Natural killer cell treated with Interleukin-12 subunit alpha and Interleukin-12 subunit beta and Interleukin-15 and Interleukin-18, amount 100 ng/mL, for 72 hours (primary cell): ENCODE measurements around the gene PIP4K2A. TPM values are rescaled to one million over a fixed set of nuclear protein-coding genes. Genes with fewer than 3 reads are reported as not detected.
"Not testable (repeated sequence)": the region's sequence is repeated elsewhere in the genome, so short reads cannot be mapped to it uniquely, and the experiment has no call there.

ENCODE experiments used
- ATAC-seq, 2 donors: fragments of 150-1000 bp; cut with Tn5 transposase in 1 of 2; sonication (Bioruptor Pico), chemical (Tn5 transposase) in 1 of 2; 2 replicates each; pipeline ENCODE4 v1.10.0; 2021
- DNase-seq: peaks from one replicate; pipeline ENCODE4 v3.0.0; 2022; ENCODE audit warnings: low spot score
- H3K27ac Mint-ChIP-seq, 2 donors: 1 replicate in 1 of 2; 2 replicates in 1 of 2; pipeline ENCODE4 v1.8.0; 2022; ENCODE audit warnings: mixed read lengths in 2 of 2, mild to moderate bottlenecking in 1 of 2, moderate library complexity in 1 of 2
- H3K27me3 Mint-ChIP-seq, 2 donors: 1 replicate in 1 of 2; 2 replicates in 1 of 2; pipeline ENCODE4 v1.8.0; 2022; ENCODE audit warnings: mixed read lengths in 2 of 2
- H3K36me3 Mint-ChIP-seq: one replicate; pipeline ENCODE4 v1.8.0; 2022; ENCODE audit warnings: mixed read lengths
- H3K4me1 Mint-ChIP-seq, 2 donors: 1 replicate in 1 of 2; 2 replicates in 1 of 2; pipeline ENCODE4 v1.8.0; 2022; ENCODE audit warnings: low read depth in 2 of 2, mixed read lengths in 2 of 2, mild to moderate bottlenecking in 1 of 2
- H3K4me3 Mint-ChIP-seq: one replicate; pipeline ENCODE4 v1.8.0; 2022; ENCODE audit warnings: mixed read lengths
- H3K9me3 Mint-ChIP-seq: 2 replicates; pipeline ENCODE4 v1.8.0; 2022; ENCODE audit warnings: mixed read lengths
- total RNA-seq, 2 donors: library from RNA; stranded (reverse); gene quantifications; one replicate each; pipeline ENCODE4 v1.2.3, GENCODE V29; 2022

PIP4K2A gene
- total RNA-seq, 2 donors from 2014 or later = 149 to 152 TPM

- H3K27me3 Mint-ChIP-seq = peaks cover 0 to 2% of the 10 kb centered on the region in 2 donors
- peak overlapping the region; percentile 50 for H3K4me3 Mint-ChIP-seq
- peaks cover 13% of the 10 kb centered on the region for H3K36me3 Mint-ChIP-seq
- DNase-seq = peak; percentile 77
- ATAC-seq = peak; percentile 99
- peaks cover 41 to 47% of the 10 kb centered on the region in 2 donors for H3K4me1 Mint-ChIP-seq
- H3K27ac Mint-ChIP-seq = peak overlapping the region in 1 of 2 donors; percentile 12
- no peaks in the 10 kb centered on the region for H3K9me3 Mint-ChIP-seq
Observed at GRCh38 chr10:22505911-22506685, 208.3 kb downstream of the PIP4K2A start.

- Mint-ChIP-seq H3K27me3 (no peaks in the 10 kb centered on the region), H3K27ac (no peak overlapping the region), H3K9me3 (no peaks in the 10 kb centered on the region), H3K36me3 (peaks cover 9% of the 10 kb centered on the region), H3K4me3 (no peak overlapping the region), H3K4me1 (peaks cover 44 to 53% of the 10 kb centered on the region in 2 donors)
- DNase-seq = no peak
- no peak for ATAC-seq
Observed at GRCh38 chr10:22504766-22505165, 209.6 kb downstream of the PIP4K2A start.

GRCh38 chr10:22503315-22504088 lies 210.9 kb downstream of the PIP4K2A start:
- Mint-ChIP-seq H3K4me3 (no peak overlapping the region), H3K9me3 (no peaks in the 10 kb centered on the region), H3K27ac (no peak overlapping the region), H3K36me3 (peaks cover under 1% of the 10 kb centered on the region), H3K27me3 (no peaks in the 10 kb centered on the region), H3K4me1 (peaks cover 44 to 60% of the 10 kb centered on the region in 2 donors)
- DNase-seq (no peak), ATAC-seq (peak in 1 of 2 donors; percentile 69)

DNA sequence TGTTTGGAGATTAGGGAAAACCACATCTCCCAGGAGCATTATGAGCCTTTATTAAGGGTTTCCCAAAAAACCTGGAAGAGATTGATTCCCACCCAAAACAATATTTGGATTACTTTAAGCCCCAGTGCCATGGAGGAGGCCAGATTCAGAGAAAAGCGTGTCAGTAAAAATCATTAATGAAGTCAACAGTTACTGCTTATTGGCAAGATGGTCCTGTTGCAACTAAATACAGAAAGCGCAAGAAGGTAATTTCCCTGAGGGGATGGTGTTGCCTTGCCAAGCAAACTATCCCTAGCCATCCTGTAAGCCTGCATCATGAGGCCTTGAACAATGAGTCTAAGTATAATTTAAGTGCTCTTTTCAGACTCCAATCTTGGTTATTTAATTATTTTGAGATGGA lies 212.5 kb downstream of the PIP4K2A start:
- Mint-ChIP-seq H3K4me3 (no peak overlapping the region), H3K36me3 (no peaks in the 10 kb centered on the region), H3K27me3 (peaks cover 0 to 4% of the 10 kb centered on the region in 2 donors), H3K27ac (peak overlapping the region in 1 of 2 donors; percentile 34), H3K9me3 (no peaks in the 10 kb centered on the region), H3K4me1 (peaks cover 39 to 51% of the 10 kb centered on the region in 2 donors)
- DNase-seq = no peak
- no peak for ATAC-seq

DNA sequence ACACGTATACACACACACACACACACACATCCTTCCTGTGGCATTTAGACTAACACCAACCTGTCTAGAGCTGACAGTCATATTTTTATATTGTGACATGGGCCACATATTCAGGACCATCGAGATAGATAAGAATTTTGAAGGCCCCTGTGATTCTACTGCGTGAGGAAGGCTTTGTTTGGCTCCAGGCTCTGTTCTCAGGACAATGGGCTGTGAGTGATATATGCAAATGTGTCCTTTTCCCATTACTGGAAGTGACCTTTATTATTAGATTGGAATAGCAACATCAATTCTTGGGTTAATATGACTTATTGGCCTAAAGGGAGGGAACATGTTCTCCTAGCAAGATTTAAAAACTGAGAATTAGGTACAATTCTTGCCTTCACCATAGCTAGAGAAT lies 213.0 kb downstream of the PIP4K2A start:
- H3K9me3 Mint-ChIP-seq = no peaks in the 10 kb centered on the region
- peak overlapping the region in 1 of 2 donors; percentile 34 for H3K27ac Mint-ChIP-seq
- ATAC-seq (no peak), DNase-seq (no peak)
- H3K4me3 Mint-ChIP-seq = no peak overlapping the region
- peaks cover 38 to 46% of the 10 kb centered on the region in 2 donors for H3K4me1 Mint-ChIP-seq
- no peaks in the 10 kb centered on the region for H3K36me3 Mint-ChIP-seq
- H3K27me3 Mint-ChIP-seq = peaks cover 0 to 4% of the 10 kb centered on the region in 2 donors

GRCh38 chr10:22500656-22501340 lies 213.6 kb downstream of the PIP4K2A start:
- H3K9me3 Mint-ChIP-seq = no peaks in the 10 kb centered on the region
- DNase-seq (no peak), ATAC-seq (no peak)
- H3K4me1 Mint-ChIP-seq = peaks cover 32 to 40% of the 10 kb centered on the region in 2 donors
- H3K27me3 Mint-ChIP-seq = peaks cover 0 to 4% of the 10 kb centered on the region in 2 donors
- no peaks in the 10 kb centered on the region for H3K36me3 Mint-ChIP-seq
- no peak overlapping the region for H3K27ac Mint-ChIP-seq
- H3K4me3 Mint-ChIP-seq = no peak overlapping the region

GRCh38 chr10:22499973-22500372 lies 214.4 kb downstream of the PIP4K2A start:
- not testable (repeated sequence) for H3K27ac Mint-ChIP-seq, H3K36me3 Mint-ChIP-seq, H3K27me3 Mint-ChIP-seq, ATAC-seq, H3K4me3 Mint-ChIP-seq, DNase-seq, H3K9me3 Mint-ChIP-seq
- peaks cover 24 to 34% of the 10 kb centered on the region in 2 donors for H3K4me1 Mint-ChIP-seq

- no peak overlapping the region for H3K4me3 Mint-ChIP-seq
- DNase-seq (no peak), ATAC-seq (no peak)
- H3K27ac Mint-ChIP-seq = peak overlapping the region in 1 of 2 donors; percentile 26
- H3K9me3 Mint-ChIP-seq = no peaks in the 10 kb centered on the region
- peaks cover 4 to 10% of the 10 kb centered on the region in 2 donors for H3K27me3 Mint-ChIP-seq
- no peaks in the 10 kb centered on the region for H3K36me3 Mint-ChIP-seq
- H3K4me1 Mint-ChIP-seq = peaks cover 17 to 29% of the 10 kb centered on the region in 2 donors
Observed at GRCh38 chr10:22495396-22495795, 219.0 kb downstream of the PIP4K2A start.

- Mint-ChIP-seq H3K27ac (no peak overlapping the region), H3K9me3 (no peaks in the 10 kb centered on the region), H3K4me3 (no peak overlapping the region), H3K27me3 (peaks cover 4 to 10% of the 10 kb centered on the region in 2 donors), H3K4me1 (peaks cover 17 to 24% of the 10 kb centered on the region in 2 donors), H3K36me3 (no peaks in the 10 kb centered on the region)
- DNase-seq (no peak), ATAC-seq (no peak)
Observed at GRCh38 chr10:22494007-22494406, 220.4 kb downstream of the PIP4K2A start.

- Mint-ChIP-seq H3K9me3 (no peaks in the 10 kb centered on the region), H3K27me3 (peaks cover 5 to 10% of the 10 kb centered on the region in 2 donors), H3K27ac (peak overlapping the region in 1 of 2 donors; percentile 24), H3K36me3 (no peaks in the 10 kb centered on the region), H3K4me1 (peaks cover 24 to 29% of the 10 kb centered on the region in 2 donors), H3K4me3 (peak overlapping the region; percentile 21)
- DNase-seq (no peak), ATAC-seq (peak; percentile 80 to 86)
Observed at GRCh38 chr10:22491931-22492615, 222.3 kb downstream of the PIP4K2A start.

DNA sequence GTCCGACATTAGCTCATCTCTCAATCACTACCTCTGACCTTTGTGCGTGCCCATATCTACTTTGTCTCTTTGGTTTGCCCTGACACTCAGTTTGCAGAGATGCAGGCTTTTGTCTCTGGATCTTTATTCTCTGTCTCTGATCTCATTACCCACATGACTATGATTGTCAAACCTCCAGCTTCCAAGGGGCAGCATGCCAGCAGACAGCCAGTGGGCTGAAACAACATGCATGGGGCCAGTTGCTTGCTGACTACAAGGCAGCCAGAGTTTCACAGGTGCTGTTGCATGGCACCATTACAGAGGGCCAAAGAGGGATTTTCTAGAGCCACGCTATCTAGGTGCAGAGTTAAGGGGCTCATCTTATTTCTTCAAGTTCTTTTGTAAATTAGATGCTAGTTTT lies 222.9 kb downstream of the PIP4K2A start:
- Mint-ChIP-seq H3K27ac (no peak overlapping the region), H3K4me1 (peaks cover 24 to 29% of the 10 kb centered on the region in 2 donors), H3K4me3 (peak overlapping the region; percentile 52), H3K27me3 (peaks cover 9 to 10% of the 10 kb centered on the region in 2 donors), H3K36me3 (no peaks in the 10 kb centered on the region), H3K9me3 (no peaks in the 10 kb centered on the region)
- ATAC-seq = no peak
- no peak for DNase-seq

- peaks cover 24 to 29% of the 10 kb centered on the region in 2 donors for H3K4me1 Mint-ChIP-seq
- ATAC-seq = no peak
- H3K27ac Mint-ChIP-seq = no peak overlapping the region
- no peak overlapping the region for H3K4me3 Mint-ChIP-seq
- no peak for DNase-seq
- H3K36me3 Mint-ChIP-seq = no peaks in the 10 kb centered on the region
- H3K9me3 Mint-ChIP-seq = no peaks in the 10 kb centered on the region
- peaks cover 11 to 12% of the 10 kb centered on the region in 2 donors for H3K27me3 Mint-ChIP-seq
Observed at GRCh38 chr10:22489975-22490374, 224.4 kb downstream of the PIP4K2A start.

DNA sequence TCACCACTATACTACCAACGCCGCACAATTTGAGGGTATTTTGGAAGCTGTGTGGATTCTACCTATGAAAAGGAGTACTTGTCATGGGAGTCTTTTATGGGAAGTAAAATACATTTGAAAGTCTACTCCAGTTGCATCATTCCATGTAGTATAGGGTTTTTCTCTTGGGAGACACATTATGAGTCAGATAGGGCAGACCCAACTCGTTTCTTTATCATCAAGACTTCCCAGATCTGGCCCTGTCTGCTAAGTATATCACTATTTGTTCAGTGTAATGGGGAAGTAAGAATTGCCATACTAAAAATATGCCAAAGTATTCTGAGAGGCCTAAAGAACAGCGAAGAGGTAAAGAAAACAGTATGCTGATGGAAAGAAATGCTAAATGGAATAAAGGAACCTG lies 224.9 kb downstream of the PIP4K2A start:
- Mint-ChIP-seq H3K27me3 (peaks cover 11 to 12% of the 10 kb centered on the region in 2 donors), H3K27ac (no peak overlapping the region), H3K4me1 (peaks cover 24 to 29% of the 10 kb centered on the region in 2 donors), H3K9me3 (no peaks in the 10 kb centered on the region), H3K36me3 (no peaks in the 10 kb centered on the region), H3K4me3 (no peak overlapping the region)
- ATAC-seq (no peak), DNase-seq (no peak)
